DND-41 (cell line): ENCODE data around the gene SIL1.
A peak's percentile ranks its signal among the peaks of the same experiment; 100 is the strongest.

Experiments used
- ATAC-seq: fragments of 200-7000 bp; cut with Tn5 transposase; 3 replicates; pipeline ENCODE4 v1.9.1; 2021; ENCODE audit warnings: low read depth; ENCODE audit not compliant: insufficient read depth
- DNase-seq: peaks from one replicate; pipeline ENCODE4 v3.0.0-alpha.2; 2020
- H2AFZ ChIP-seq: 2 replicates; pipeline ENCODE4 v1.6.0; 2012; ENCODE audit warnings: low read depth, low read length
- H3K27ac ChIP-seq: 2 replicates; pipeline ENCODE4 v1.5.1; 2012; ENCODE audit warnings: low read length, inconsistent platforms
- H3K27me3 ChIP-seq: fragments of 200-600 bp; sonication (generic); 2 replicates; pipeline ENCODE4 v1.6.0; 2012; ENCODE audit warnings: low read length, mild to moderate bottlenecking, inconsistent platforms; ENCODE audit not compliant: insufficient read depth, poor library complexity
- H3K36me3 ChIP-seq: 2 replicates; pipeline ENCODE4 v1.5.1; 2012; ENCODE audit warnings: low read length, inconsistent platforms; ENCODE audit not compliant: insufficient read depth
- H3K4me1 ChIP-seq: 2 replicates; pipeline ENCODE4 v1.5.1; 2012; ENCODE audit warnings: mild to moderate bottlenecking, low read length; ENCODE audit not compliant: insufficient read depth
- H3K4me2 ChIP-seq: 2 replicates; pipeline ENCODE4 v1.6.0; 2012; ENCODE audit warnings: mild to moderate bottlenecking, moderate library complexity, low read length, inconsistent platforms; ENCODE audit not compliant: insufficient read depth
- H3K4me3 ChIP-seq, 2 experiments: fragments of 200-600 bp in 1 of 2; shearing (Covaris generic) in 1 of 2; 2 replicates each; pipeline ENCODE4 v1.5.1; 2012 to 2016; ENCODE audit warnings: inconsistent platforms in 2 of 2, low read length in 2 of 2, mild to moderate bottlenecking in 2 of 2, low read depth in 1 of 2, moderate library complexity in 1 of 2
- H3K79me2 ChIP-seq: 2 replicates; pipeline ENCODE4 v1.6.0; 2012; ENCODE audit warnings: low read length, inconsistent platforms; ENCODE audit not compliant: insufficient read depth
- H3K9ac ChIP-seq: 2 replicates; pipeline ENCODE4 v1.6.0; 2012; ENCODE audit warnings: low read depth, mild to moderate bottlenecking, inconsistent platforms, low read length, moderate library complexity
- H3K9me3 ChIP-seq: 2 replicates; pipeline ENCODE4 v1.5.1; 2012; ENCODE audit warnings: low read length, moderate library complexity, mild to moderate bottlenecking, inconsistent platforms; ENCODE audit not compliant: insufficient read depth, severe bottlenecking
- H4K20me1 ChIP-seq: 2 replicates; pipeline ENCODE4 v1.6.0; 2012; ENCODE audit warnings: low read length; ENCODE audit not compliant: insufficient read depth
- CTCF ChIP-seq: IDR thresholded peaks from 2 replicates; pipeline ENCODE4 v1.5.1; 2012; ENCODE audit warnings: borderline replicate concordance, low read length, moderate library complexity, mild to moderate bottlenecking; ENCODE audit not compliant: poor library complexity, severe bottlenecking; ENCODE audit errors: extremely low read depth
- EZH2 ChIP-seq: IDR thresholded peaks from 3 replicates; pipeline ENCODE4 v1.6.1; 2012; ENCODE audit warnings: borderline replicate concordance, low read depth, mild to moderate bottlenecking, moderate library complexity, low read length, inconsistent platforms; ENCODE audit not compliant: severe bottlenecking

SIL1 gene

GRCh38 chr5:138951091-138951985 is 246.8 kb downstream of the SIL1 start:
- peak overlapping the region; percentile 11; the same call in 1 of the 2 replicates for H3K27ac ChIP-seq
- no peaks in the 10 kb centered on the region for H4K20me1 ChIP-seq
- ATAC-seq (no peak), DNase-seq (no peak)
- no peak overlapping the region for H3K4me3 ChIP-seq
- peaks cover 28% of the 10 kb centered on the region for H3K4me1 ChIP-seq
- no peaks in the 10 kb centered on the region for H3K79me2 ChIP-seq
- TF ChIP-seq EZH2 (no peak), CTCF (no peak)
- no peak overlapping the region for H2AFZ ChIP-seq
- H3K27me3 ChIP-seq = no peaks in the 10 kb centered on the region
- no peaks in the 10 kb centered on the region for H3K9me3 ChIP-seq
- H3K4me2 ChIP-seq = no peak overlapping the region
- peaks cover 12% of the 10 kb centered on the region; the same call in 1 of the 2 replicates for H3K36me3 ChIP-seq
- no peak overlapping the region for H3K9ac ChIP-seq

GRCh38 chr5:138950421-138951031 is 247.6 kb downstream of the SIL1 start:
- DNase-seq = no peak
- Histone ChIP-seq H3K79me2 (no peaks in the 10 kb centered on the region), H3K9ac (no peak overlapping the region), H2AFZ (no peak overlapping the region), H3K9me3 (no peaks in the 10 kb centered on the region), H3K4me3 (no peak overlapping the region), H3K27me3 (no peaks in the 10 kb centered on the region), H3K27ac (no peak overlapping the region; the same call in 1 of the 2 replicates), H3K36me3 (peaks cover 12% of the 10 kb centered on the region; the same call in 1 of the 2 replicates), H3K4me2 (no peak overlapping the region), H3K4me1 (peaks cover 28% of the 10 kb centered on the region), H4K20me1 (no peaks in the 10 kb centered on the region)
- TF ChIP-seq CTCF = no peak
- no peak for TF ChIP-seq EZH2
- no peak for ATAC-seq

GRCh38 chr5:138949988-138950387 is 248.2 kb downstream of the SIL1 start:
- no peak for DNase-seq

More at GRCh38 chr5:138949988-138950387, 248.2 kb downstream of the SIL1 start:
- Histone ChIP-seq H3K27me3 (no peaks in the 10 kb centered on the region), H3K4me1 (peaks cover 28% of the 10 kb centered on the region), H3K9me3 (no peaks in the 10 kb centered on the region), H3K36me3 (peaks cover 12% of the 10 kb centered on the region; the same call in 1 of the 2 replicates), H3K4me3 (no peak overlapping the region), H3K4me2 (no peak overlapping the region), H3K27ac (no peak overlapping the region), H3K79me2 (no peaks in the 10 kb centered on the region), H4K20me1 (no peaks in the 10 kb centered on the region; the same call in 1 of the 2 replicates), H3K9ac (no peak overlapping the region), H2AFZ (no peak overlapping the region)
- no peak for ATAC-seq
- TF ChIP-seq CTCF (no peak), EZH2 (no peak)
